ENCODE data around the gene MYOM3. TPM values are rescaled to one million over a fixed set of nuclear protein-coding genes. Genes with fewer than 3 reads are reported as not detected.

Gene MYOM3
- total RNA-seq, 1 experiment from 2014 or later: 7.9 TPM

GRCh38 chr1:24095140-24095859, 16.6 kb downstream of the MYOM3 start:
- no peaks in the 10 kb centered on the region for H3K36me3 ChIP-seq (ENCODE audit: control insufficient read depth in 1 of 2, insufficient read depth in 2 of 2, low read length in 2 of 2)
- H3K27ac ChIP-seq (ENCODE audit: low read depth, low read length): no peak overlapping the region
- no peak overlapping the region for H3K4me3 ChIP-seq (replicated peaks in 1 of 2; ENCODE audit: low read depth in 1 of 2, low read length in 2 of 2)
- CTCF ChIA-PET: no interaction called here
- no peak overlapping the region for H3K4me2 ChIP-seq (ENCODE audit: low read length)
- ATAC-seq (no peak), DNase-seq (ENCODE audit: low read depth, low spot score) (no peak)
- intact Hi-C loops (cut with micrococcal nuclease): no loop called here
- no peaks in the 10 kb centered on the region for H4K20me1 ChIP-seq (ENCODE audit: insufficient read depth)
- H3K4me1 ChIP-seq (ENCODE audit: control insufficient read depth in 1 of 2, insufficient read depth in 2 of 2, low read length in 2 of 2): no peaks in the 10 kb centered on the region
- H3K9me3 ChIP-seq (ENCODE audit: control insufficient read depth in 1 of 2, insufficient read depth in 1 of 2, low read depth in 1 of 2, low read length in 2 of 2): no peaks in the 10 kb centered on the region
- H3K27me3 ChIP-seq (ENCODE audit: insufficient read depth, low read length): no peaks in the 10 kb centered on the region
- TF ChIP-seq REST (IDR thresholded peaks at IDR 0.05; ENCODE audit: low read depth): no peak
- POLR2A ChIA-PET: no interaction called here
- RAD21 ChIA-PET (ENCODE audit: low non-redundant PET in 1 of 2, low total read pairs in 2 of 2, uncharacterized antibody in 2 of 2, unreplicated experiment in 2 of 2): interaction anchor here in 1 of 2 experiments (0.8 kb wide), 1 partner anchor 92 kb away, joined by 4 read pairs; no protein-coding TSS in a partner anchor
- H3K9me2 ChIP-seq (ENCODE audit: insufficient read depth): no peaks in the 10 kb centered on the region
- no peak overlapping the region for H2AFZ ChIP-seq (ENCODE audit: low read depth, low read length, poor library complexity, severe bottlenecking)
- no peak overlapping the region for H3K9ac ChIP-seq (ENCODE audit: low read length)
- no TSS peak for BruUV-seq (replicated peaks)
- no peaks in the 10 kb centered on the region for H3K79me2 ChIP-seq (ENCODE audit: insufficient read depth, low read length)

GRCh38 chr1:24094554-24094953, 17.4 kb downstream of the MYOM3 start:
- ChIA-PET CTCF (no interaction called here), POLR2A (no interaction called here), RAD21 (ENCODE audit: low non-redundant PET in 1 of 2, low total read pairs in 2 of 2, uncharacterized antibody in 2 of 2, unreplicated experiment in 2 of 2) (no interaction called here)
- Histone ChIP-seq H3K9me2 (ENCODE audit: insufficient read depth) (no peaks in the 10 kb centered on the region), H3K27me3 (ENCODE audit: insufficient read depth, low read length) (no peaks in the 10 kb centered on the region), H4K20me1 (ENCODE audit: insufficient read depth) (no peaks in the 10 kb centered on the region), H3K4me1 (ENCODE audit: control insufficient read depth in 1 of 2, insufficient read depth in 2 of 2, low read length in 2 of 2) (no peaks in the 10 kb centered on the region), H3K36me3 (ENCODE audit: control insufficient read depth in 1 of 2, insufficient read depth in 2 of 2, low read length in 2 of 2) (no peaks in the 10 kb centered on the region), H3K9ac (ENCODE audit: low read length) (no peak overlapping the region), H3K4me3 (replicated peaks in 1 of 2; ENCODE audit: low read depth in 1 of 2, low read length in 2 of 2) (no peak overlapping the region), H3K9me3 (ENCODE audit: control insufficient read depth in 1 of 2, insufficient read depth in 1 of 2, low read depth in 1 of 2, low read length in 2 of 2) (no peaks in the 10 kb centered on the region), H3K27ac (ENCODE audit: low read depth, low read length) (no peak overlapping the region), H2AFZ (ENCODE audit: low read depth, low read length, poor library complexity, severe bottlenecking) (no peak overlapping the region), H3K79me2 (ENCODE audit: insufficient read depth, low read length) (no peaks in the 10 kb centered on the region), H3K4me2 (ENCODE audit: low read length) (no peak overlapping the region)
- intact Hi-C loops (cut with micrococcal nuclease): no loop called here
- DNase-seq (ENCODE audit: low read depth, low spot score) (no peak), ATAC-seq (no peak)
- TF ChIP-seq POLR2A (IDR thresholded peaks at IDR 0.05; ENCODE audit: borderline replicate concordance, extremely low read depth, insufficient read depth, insufficient read length) (no peak), SRF (IDR thresholded peaks at IDR 0.05; ENCODE audit: low read depth) (no peak), EZH2 (IDR thresholded peaks at IDR 0.05) (no peak), CEBPB (IDR thresholded peaks at IDR 0.05; ENCODE audit: low read depth) (no peak), MAX (IDR thresholded peaks at IDR 0.05) (no peak), TCF7L2 (IDR thresholded peaks at IDR 0.05; ENCODE audit: borderline replicate concordance, extremely low read depth, insufficient read depth, insufficient read length) (no peak), SIN3A (IDR thresholded peaks at IDR 0.05; ENCODE audit: low read depth) (no peak), SP1 (IDR thresholded peaks at IDR 0.05; ENCODE audit: low read depth) (no peak), CTCF (IDR thresholded peaks at IDR 0.05 in 2 of 3, conservative IDR thresholded peaks at IDR 0.05 in 1 of 3; ENCODE audit: borderline replicate concordance in 1 of 3, insufficient read depth in 1 of 3, low read depth in 2 of 3, low read length in 2 of 3) (no peak), ELF1 (IDR thresholded peaks at IDR 0.05; ENCODE audit: borderline replicate concordance, low read depth) (no peak), POLR2AphosphoS5 (IDR thresholded peaks at IDR 0.05; ENCODE audit: low read depth, low read length) (no peak), JUND (IDR thresholded peaks at IDR 0.05) (no peak), RAD21 (IDR thresholded peaks at IDR 0.05; ENCODE audit: low read depth) (no peak)
- BruUV-seq (replicated peaks): no TSS peak
